ENCODE measurements around the gene STH.

DNA sequence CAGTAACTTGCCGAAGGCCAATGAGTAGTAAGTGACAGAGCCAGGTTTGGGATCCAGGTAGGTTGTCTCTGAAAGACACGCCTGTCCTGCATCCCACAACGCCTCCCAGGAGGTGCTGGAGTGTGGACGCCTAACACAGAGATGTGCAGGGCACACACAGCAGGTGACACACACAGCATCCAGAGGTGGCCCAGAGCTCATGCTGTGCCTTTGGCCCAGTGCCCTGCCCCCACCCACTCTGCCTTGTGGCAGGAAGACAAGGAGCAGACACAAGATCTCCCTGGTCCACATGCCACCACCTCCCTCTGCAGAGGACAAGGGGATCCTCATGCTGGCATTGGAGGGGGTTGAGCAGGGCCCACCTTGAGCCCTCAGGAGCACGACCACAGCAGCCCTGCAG, 14.7 kb upstream of the STH start:
- TF ChIP-seq, protein P1, sequence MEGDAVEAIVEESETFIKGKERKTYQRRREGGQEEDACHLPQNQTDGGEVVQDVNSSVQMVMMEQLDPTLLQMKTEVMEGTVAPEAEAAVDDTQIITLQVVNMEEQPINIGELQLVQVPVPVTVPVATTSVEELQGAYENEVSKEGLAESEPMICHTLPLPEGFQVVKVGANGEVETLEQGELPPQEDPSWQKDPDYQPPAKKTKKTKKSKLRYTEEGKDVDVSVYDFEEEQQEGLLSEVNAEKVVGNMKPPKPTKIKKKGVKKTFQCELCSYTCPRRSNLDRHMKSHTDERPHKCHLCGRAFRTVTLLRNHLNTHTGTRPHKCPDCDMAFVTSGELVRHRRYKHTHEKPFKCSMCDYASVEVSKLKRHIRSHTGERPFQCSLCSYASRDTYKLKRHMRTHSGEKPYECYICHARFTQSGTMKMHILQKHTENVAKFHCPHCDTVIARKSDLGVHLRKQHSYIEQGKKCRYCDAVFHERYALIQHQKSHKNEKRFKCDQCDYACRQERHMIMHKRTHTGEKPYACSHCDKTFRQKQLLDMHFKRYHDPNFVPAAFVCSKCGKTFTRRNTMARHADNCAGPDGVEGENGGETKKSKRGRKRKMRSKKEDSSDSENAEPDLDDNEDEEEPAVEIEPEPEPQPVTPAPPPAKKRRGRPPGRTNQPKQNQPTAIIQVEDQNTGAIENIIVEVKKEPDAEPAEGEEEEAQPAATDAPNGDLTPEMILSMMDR (IDR thresholded peaks at IDR 0.05): no peak
- no peak for TF ChIP-seq POLR2A (IDR thresholded peaks at IDR 0.05)

Measured in adrenal gland (tissue), 5 donors.